ENCODE results near the gene HMCN1.

HMCN1 gene

GRCh38 chr1:186057086-186057485, 322.9 kb downstream of the HMCN1 start:
- TF ChIP-seq JUND (IDR thresholded peaks at IDR 0.05; ENCODE audit: low read depth) = no peak
- in situ Hi-C loops (cut with HindIII; ENCODE audit: low pct_unique_long_range_greater_than_20kb, low sequenced_read_pairs) = no loop called here
- DNase-seq (ENCODE audit: low read depth in 1 of 2, low spot score in 1 of 2) = no peak

- in situ Hi-C loops (cut with HindIII; ENCODE audit: low pct_unique_long_range_greater_than_20kb, low sequenced_read_pairs) = no loop called here
- TF ChIP-seq JUND (IDR thresholded peaks at IDR 0.05; ENCODE audit: low read depth) = no peak
- DNase-seq (ENCODE audit: low read depth in 1 of 2, low spot score in 1 of 2) = no peak
Observed at GRCh38 chr1:186059311-186059710, 325.1 kb downstream of the HMCN1 start.

GRCh38 chr1:186059752-186060151, 325.6 kb downstream of the HMCN1 start:
- TF ChIP-seq JUND (IDR thresholded peaks at IDR 0.05; ENCODE audit: low read depth) = no peak
- in situ Hi-C loops (cut with HindIII; ENCODE audit: low pct_unique_long_range_greater_than_20kb, low sequenced_read_pairs) = no loop called here
- DNase-seq (ENCODE audit: low read depth in 1 of 2, low spot score in 1 of 2) = no peak

GRCh38 chr1:186060226-186060625, 326.0 kb downstream of the HMCN1 start:
- no peak for TF ChIP-seq JUND (IDR thresholded peaks at IDR 0.05; ENCODE audit: low read depth)
- in situ Hi-C loops (cut with HindIII; ENCODE audit: low pct_unique_long_range_greater_than_20kb, low sequenced_read_pairs) = no loop called here
- DNase-seq (ENCODE audit: low read depth in 1 of 2, low spot score in 1 of 2) = no peak

GRCh38 chr1:186063091-186063657, 329.0 kb downstream of the HMCN1 start:
- TF ChIP-seq JUND (IDR thresholded peaks at IDR 0.05; ENCODE audit: low read depth) = no peak
- in situ Hi-C loops (cut with HindIII; ENCODE audit: low pct_unique_long_range_greater_than_20kb, low sequenced_read_pairs) = no loop called here

GRCh38 chr1:186066411-186066810, 332.2 kb downstream of the HMCN1 start:
- no peak for DNase-seq (ENCODE audit: low read depth in 1 of 2, low spot score in 1 of 2)
- TF ChIP-seq JUND (IDR thresholded peaks at IDR 0.05; ENCODE audit: low read depth) = no peak
- in situ Hi-C loops (cut with HindIII; ENCODE audit: low pct_unique_long_range_greater_than_20kb, low sequenced_read_pairs) = no loop called here

More at GRCh38 chr1:186063091-186063657, 329.0 kb downstream of the HMCN1 start:
- no peak for DNase-seq (ENCODE audit: low read depth in 1 of 2, low spot score in 1 of 2)

- no peak for DNase-seq (ENCODE audit: low read depth in 1 of 2, low spot score in 1 of 2)
- in situ Hi-C loops (cut with HindIII; ENCODE audit: low pct_unique_long_range_greater_than_20kb, low sequenced_read_pairs) = no loop called here
Observed at GRCh38 chr1:186073697-186074096, 339.5 kb downstream of the HMCN1 start.

GRCh38 chr1:186076006-186076405, 341.8 kb downstream of the HMCN1 start:
- in situ Hi-C loops (cut with HindIII; ENCODE audit: low pct_unique_long_range_greater_than_20kb, low sequenced_read_pairs) = no loop called here
- TF ChIP-seq JUND (IDR thresholded peaks at IDR 0.05; ENCODE audit: low read depth) = no peak
- peak in 1 of 2 experiments; percentile 29 for DNase-seq (ENCODE audit: low read depth in 1 of 2, low spot score in 1 of 2)

More at GRCh38 chr1:186073697-186074096, 339.5 kb downstream of the HMCN1 start:
- TF ChIP-seq JUND (IDR thresholded peaks at IDR 0.05; ENCODE audit: low read depth) = no peak

- in situ Hi-C loops (cut with HindIII; ENCODE audit: low pct_unique_long_range_greater_than_20kb, low sequenced_read_pairs) = no loop called here
- TF ChIP-seq JUND (IDR thresholded peaks at IDR 0.05; ENCODE audit: low read depth) = no peak
- no peak for DNase-seq (ENCODE audit: low read depth in 1 of 2, low spot score in 1 of 2)
Observed at GRCh38 chr1:186078245-186078644, 344.1 kb downstream of the HMCN1 start.

GRCh38 chr1:186079084-186079684, 345.0 kb downstream of the HMCN1 start:
- peak in 1 of 2 experiments; percentile 33 for DNase-seq (ENCODE audit: low read depth in 1 of 2, low spot score in 1 of 2)
- no peak for TF ChIP-seq JUND (IDR thresholded peaks at IDR 0.05; ENCODE audit: low read depth)
- in situ Hi-C loops (cut with HindIII; ENCODE audit: low pct_unique_long_range_greater_than_20kb, low sequenced_read_pairs) = no loop called here

GRCh38 chr1:186082235-186082937, 348.2 kb downstream of the HMCN1 start:
- peak; percentile 10 to 94 for DNase-seq (ENCODE audit: low read depth in 1 of 2, low spot score in 1 of 2)
- in situ Hi-C loops (cut with HindIII; ENCODE audit: low pct_unique_long_range_greater_than_20kb, low sequenced_read_pairs) = no loop called here
- TF ChIP-seq JUND (IDR thresholded peaks at IDR 0.05; ENCODE audit: low read depth) = no peak

- no peak for TF ChIP-seq JUND (IDR thresholded peaks at IDR 0.05; ENCODE audit: low read depth)
- in situ Hi-C loops (cut with HindIII; ENCODE audit: low pct_unique_long_range_greater_than_20kb, low sequenced_read_pairs) = no loop called here
- no peak for DNase-seq (ENCODE audit: low read depth in 1 of 2, low spot score in 1 of 2)
Observed at GRCh38 chr1:186086583-186086982, 352.4 kb downstream of the HMCN1 start.

- DNase-seq (ENCODE audit: low read depth in 1 of 2, low spot score in 1 of 2) = no peak
- in situ Hi-C loops (cut with HindIII; ENCODE audit: low pct_unique_long_range_greater_than_20kb, low sequenced_read_pairs) = no loop called here
- no peak for TF ChIP-seq JUND (IDR thresholded peaks at IDR 0.05; ENCODE audit: low read depth)
Observed at GRCh38 chr1:186089940-186090339, 355.7 kb downstream of the HMCN1 start.

Measured in T47D (cell line).